ENCODE results near the gene NPAS2.

Gene NPAS2

GRCh38 chr2:100974712-100975520, 155.0 kb downstream of the NPAS2 start:
- DNase-seq (ENCODE audit: low spot score) = no peak
- H3K4me1 ChIP-seq (ENCODE audit: insufficient read depth, poor library complexity, severe bottlenecking) = no peaks in the 10 kb centered on the region
- no peak overlapping the region for H3K27ac ChIP-seq (ENCODE audit: poor library complexity, severe bottlenecking)
- TF ChIP-seq, protein P1, sequence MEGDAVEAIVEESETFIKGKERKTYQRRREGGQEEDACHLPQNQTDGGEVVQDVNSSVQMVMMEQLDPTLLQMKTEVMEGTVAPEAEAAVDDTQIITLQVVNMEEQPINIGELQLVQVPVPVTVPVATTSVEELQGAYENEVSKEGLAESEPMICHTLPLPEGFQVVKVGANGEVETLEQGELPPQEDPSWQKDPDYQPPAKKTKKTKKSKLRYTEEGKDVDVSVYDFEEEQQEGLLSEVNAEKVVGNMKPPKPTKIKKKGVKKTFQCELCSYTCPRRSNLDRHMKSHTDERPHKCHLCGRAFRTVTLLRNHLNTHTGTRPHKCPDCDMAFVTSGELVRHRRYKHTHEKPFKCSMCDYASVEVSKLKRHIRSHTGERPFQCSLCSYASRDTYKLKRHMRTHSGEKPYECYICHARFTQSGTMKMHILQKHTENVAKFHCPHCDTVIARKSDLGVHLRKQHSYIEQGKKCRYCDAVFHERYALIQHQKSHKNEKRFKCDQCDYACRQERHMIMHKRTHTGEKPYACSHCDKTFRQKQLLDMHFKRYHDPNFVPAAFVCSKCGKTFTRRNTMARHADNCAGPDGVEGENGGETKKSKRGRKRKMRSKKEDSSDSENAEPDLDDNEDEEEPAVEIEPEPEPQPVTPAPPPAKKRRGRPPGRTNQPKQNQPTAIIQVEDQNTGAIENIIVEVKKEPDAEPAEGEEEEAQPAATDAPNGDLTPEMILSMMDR (IDR thresholded peaks at IDR 0.05; ENCODE audit: poor library complexity, severe bottlenecking) = no peak
- peaks cover 28% of the 10 kb centered on the region for H3K36me3 ChIP-seq (ENCODE audit: low read depth)
- no peaks in the 10 kb centered on the region for H3K27me3 ChIP-seq (ENCODE audit: insufficient read depth, poor library complexity, severe bottlenecking)
- ATAC-seq (ENCODE audit: low read depth) = no peak
- no peak overlapping the region for H3K4me3 ChIP-seq (ENCODE audit: severe bottlenecking)
- H3K9me3 ChIP-seq (ENCODE audit: severe bottlenecking) = no peaks in the 10 kb centered on the region

- Histone ChIP-seq H3K9me3 (ENCODE audit: severe bottlenecking) (no peaks in the 10 kb centered on the region), H3K27me3 (ENCODE audit: insufficient read depth, poor library complexity, severe bottlenecking) (no peaks in the 10 kb centered on the region), H3K4me1 (ENCODE audit: insufficient read depth, poor library complexity, severe bottlenecking) (no peaks in the 10 kb centered on the region), H3K4me3 (ENCODE audit: severe bottlenecking) (no peak overlapping the region), H3K36me3 (ENCODE audit: low read depth) (peaks cover 31% of the 10 kb centered on the region), H3K27ac (ENCODE audit: poor library complexity, severe bottlenecking) (no peak overlapping the region)
- TF ChIP-seq, protein P1 (IDR thresholded peaks at IDR 0.05; ENCODE audit: poor library complexity, severe bottlenecking) = no peak
- ATAC-seq (ENCODE audit: low read depth) (no peak), DNase-seq (ENCODE audit: low spot score) (no peak)
These were observed 155.5 kb downstream of the NPAS2 start for GRCh38 chr2:100975521-100975785.

DNA sequence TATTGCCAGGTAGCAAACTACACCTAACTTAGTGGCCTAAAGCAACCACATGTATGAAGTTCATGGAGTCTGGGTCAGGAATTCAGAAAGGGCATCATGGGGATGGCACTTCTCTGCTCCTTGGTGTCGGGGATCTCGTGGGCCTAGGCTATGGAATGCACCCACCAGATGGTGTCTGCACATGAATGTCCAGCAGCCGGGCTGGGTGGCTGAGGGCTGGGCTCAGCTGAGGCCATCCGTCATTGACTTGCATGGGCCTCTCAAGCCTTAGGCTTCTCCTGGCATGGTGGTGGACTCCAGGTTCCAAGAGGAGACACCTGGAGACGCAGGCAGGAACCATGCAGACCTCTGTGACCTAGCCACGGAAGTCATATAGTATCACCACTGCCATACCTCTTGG, 156.1 kb downstream of the NPAS2 start:
- no peak overlapping the region for H3K27ac ChIP-seq (ENCODE audit: poor library complexity, severe bottlenecking)
- no peaks in the 10 kb centered on the region for H3K4me1 ChIP-seq (ENCODE audit: insufficient read depth, poor library complexity, severe bottlenecking)
- no peaks in the 10 kb centered on the region for H3K9me3 ChIP-seq (ENCODE audit: severe bottlenecking)
- no peak overlapping the region for H3K4me3 ChIP-seq (ENCODE audit: severe bottlenecking)
- DNase-seq (ENCODE audit: low spot score) (no peak), ATAC-seq (ENCODE audit: low read depth) (no peak)
- TF ChIP-seq, protein P1 (IDR thresholded peaks at IDR 0.05; ENCODE audit: poor library complexity, severe bottlenecking) = no peak
- H3K36me3 ChIP-seq (ENCODE audit: low read depth) = peaks cover 31% of the 10 kb centered on the region
- H3K27me3 ChIP-seq (ENCODE audit: insufficient read depth, poor library complexity, severe bottlenecking) = no peaks in the 10 kb centered on the region

DNA sequence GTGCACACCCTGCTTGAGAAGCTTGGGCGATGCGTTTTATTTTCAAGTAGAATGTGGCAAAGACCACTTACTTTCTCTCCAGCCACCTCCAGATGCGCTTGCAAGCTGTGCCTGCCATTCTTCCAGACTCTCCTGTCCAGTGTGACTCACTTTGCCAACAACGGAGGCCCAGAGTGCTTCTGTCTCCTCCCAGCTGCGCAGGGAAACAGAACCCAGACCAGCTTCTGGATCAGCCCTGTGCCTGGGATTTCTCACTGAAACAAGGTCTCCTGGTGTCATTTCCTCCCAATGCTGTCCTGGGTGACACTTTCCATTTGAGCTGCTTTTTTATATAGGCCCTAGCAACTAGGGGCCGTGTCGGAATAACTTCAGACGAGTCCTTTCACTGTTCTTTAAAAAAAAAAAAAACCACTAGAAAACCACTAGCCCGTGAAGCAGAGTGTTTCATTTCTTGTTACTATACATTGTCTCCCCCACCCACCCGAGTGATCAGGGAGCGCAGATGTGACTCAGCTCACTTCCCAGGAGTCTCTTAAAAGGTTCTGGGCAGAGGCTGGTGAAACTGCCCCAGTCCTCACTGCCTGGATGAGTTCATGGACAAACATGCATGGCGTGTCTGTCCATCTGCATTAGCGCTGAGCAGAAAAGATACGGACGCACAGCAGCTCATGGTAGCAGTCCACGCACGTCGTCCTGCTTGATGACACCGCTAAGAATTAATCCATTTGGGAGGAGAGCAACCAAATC, 156.9 kb downstream of the NPAS2 start:
- Histone ChIP-seq H3K36me3 (ENCODE audit: low read depth) (peaks cover 31% of the 10 kb centered on the region), H3K9me3 (ENCODE audit: severe bottlenecking) (no peaks in the 10 kb centered on the region), H3K4me3 (ENCODE audit: severe bottlenecking) (no peak overlapping the region), H3K4me1 (ENCODE audit: insufficient read depth, poor library complexity, severe bottlenecking) (no peaks in the 10 kb centered on the region), H3K27ac (ENCODE audit: poor library complexity, severe bottlenecking) (no peak overlapping the region), H3K27me3 (ENCODE audit: insufficient read depth, poor library complexity, severe bottlenecking) (no peaks in the 10 kb centered on the region)
- DNase-seq (ENCODE audit: low spot score) = no peak
- ATAC-seq (ENCODE audit: low read depth) = no peak
- TF ChIP-seq, protein P1 (IDR thresholded peaks at IDR 0.05; ENCODE audit: poor library complexity, severe bottlenecking) = no peak

GRCh38 chr2:100977511-100977910, 157.6 kb downstream of the NPAS2 start:
- TF ChIP-seq, protein P1 (IDR thresholded peaks at IDR 0.05; ENCODE audit: poor library complexity, severe bottlenecking) = no peak
- no peak for DNase-seq (ENCODE audit: low spot score)
- Histone ChIP-seq H3K9me3 (ENCODE audit: severe bottlenecking) (no peaks in the 10 kb centered on the region), H3K27ac (ENCODE audit: poor library complexity, severe bottlenecking) (no peak overlapping the region), H3K4me3 (ENCODE audit: severe bottlenecking) (no peak overlapping the region), H3K27me3 (ENCODE audit: insufficient read depth, poor library complexity, severe bottlenecking) (no peaks in the 10 kb centered on the region), H3K36me3 (ENCODE audit: low read depth) (peaks cover 31% of the 10 kb centered on the region), H3K4me1 (ENCODE audit: insufficient read depth, poor library complexity, severe bottlenecking) (no peaks in the 10 kb centered on the region)
- no peak for ATAC-seq (ENCODE audit: low read depth)
